Measurements from ENCODE around the gene RNF17.
A peak's percentile ranks its signal among the peaks of the same experiment; 100 is the strongest.

Gene RNF17

DNA sequence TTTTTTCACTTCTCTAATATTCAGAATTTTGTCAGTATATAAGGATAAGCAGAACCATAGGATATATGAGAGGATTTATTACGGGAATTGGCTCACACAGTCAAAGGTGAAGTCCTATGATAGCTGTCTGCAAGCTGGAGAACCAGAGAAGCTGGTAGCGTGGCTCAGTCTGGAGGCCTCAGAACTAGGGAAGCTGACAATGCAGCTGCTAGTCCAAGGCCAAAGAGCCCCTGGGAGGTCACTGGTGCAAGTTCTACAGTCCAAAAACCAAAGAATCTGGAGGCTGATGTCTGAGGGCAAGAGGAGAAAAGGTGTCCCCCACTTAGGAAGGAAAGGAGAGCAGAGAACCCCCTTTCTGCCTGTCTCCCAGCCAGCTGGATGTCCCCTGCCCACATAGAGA, 114.4 kb downstream of the RNF17 start:
- no peak for DNase-seq (ENCODE audit: low read depth)
- no peak for TF ChIP-seq CTCF (IDR thresholded peaks at IDR 0.05; ENCODE audit: insufficient read depth, low read depth, low read length, missing control alignments)
- H3K4me3 ChIP-seq (ENCODE audit: low read depth, low read length), result no peak overlapping the region

GRCh38 chr13:24882665-24883064, 118.7 kb downstream of the RNF17 start:
- TF ChIP-seq CTCF (IDR thresholded peaks at IDR 0.05; ENCODE audit: insufficient read depth, low read depth, low read length, missing control alignments), result no peak
- no peak overlapping the region for H3K4me3 ChIP-seq (ENCODE audit: low read depth, low read length)
- DNase-seq (ENCODE audit: low read depth), result no peak

DNA sequence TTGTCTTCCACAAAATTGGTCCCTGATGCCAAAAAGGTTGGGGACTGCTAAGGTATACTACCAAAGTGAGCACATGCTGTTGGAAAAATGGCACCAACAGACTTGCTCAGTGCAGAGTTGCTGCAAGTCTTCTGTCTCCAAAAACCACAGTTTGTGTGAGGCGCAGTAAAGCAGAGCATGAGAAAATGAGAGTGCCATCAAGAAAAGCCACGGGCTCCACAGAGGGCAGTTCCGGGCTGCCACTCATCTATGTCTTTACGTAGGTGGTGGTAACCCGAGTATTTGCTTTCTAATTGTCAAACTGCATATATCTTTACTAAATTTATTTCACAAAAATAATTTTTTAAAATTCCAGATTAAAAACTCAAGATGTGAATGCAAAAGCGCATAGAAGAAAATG, 123.8 kb downstream of the RNF17 start:
- DNase-seq (ENCODE audit: low read depth), result peak; percentile 63
- H3K4me3 ChIP-seq (ENCODE audit: low read depth, low read length), result no peak overlapping the region
- no peak for TF ChIP-seq CTCF (IDR thresholded peaks at IDR 0.05; ENCODE audit: insufficient read depth, low read depth, low read length, missing control alignments)

DNA sequence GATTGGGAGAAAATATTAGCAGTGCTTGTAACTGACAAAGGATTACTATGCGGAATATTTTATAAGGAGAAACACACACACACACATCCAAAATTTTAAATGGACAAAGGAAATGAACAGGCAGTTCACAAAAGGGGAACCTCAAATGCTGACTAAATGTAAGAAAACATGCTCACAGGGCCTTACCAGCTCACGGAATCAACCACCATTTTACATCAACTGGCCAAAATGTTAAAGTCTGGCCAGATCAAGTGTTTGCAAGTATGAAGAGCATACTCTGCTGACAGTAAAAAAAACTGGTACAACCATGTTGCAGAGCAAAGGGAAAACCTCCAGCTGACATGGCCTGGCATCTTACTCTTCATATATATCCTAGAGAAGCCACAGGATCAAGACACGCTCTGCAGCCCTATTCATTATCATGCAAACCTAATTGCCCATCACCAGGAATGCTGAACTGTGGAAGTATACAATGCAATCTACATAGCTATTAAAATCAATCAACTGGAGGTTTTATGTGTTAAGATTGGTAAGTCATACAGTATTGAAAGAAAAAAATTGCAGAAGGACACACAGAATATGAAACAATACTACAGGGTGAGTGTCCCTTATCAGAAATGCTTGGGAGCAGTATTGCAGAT, 124.4 kb downstream of the RNF17 start:
- no peak for TF ChIP-seq CTCF (IDR thresholded peaks at IDR 0.05; ENCODE audit: insufficient read depth, low read depth, low read length, missing control alignments)
- DNase-seq (ENCODE audit: low read depth), result peak; percentile 60
- no peak overlapping the region for H3K4me3 ChIP-seq (ENCODE audit: low read depth, low read length)

DNA sequence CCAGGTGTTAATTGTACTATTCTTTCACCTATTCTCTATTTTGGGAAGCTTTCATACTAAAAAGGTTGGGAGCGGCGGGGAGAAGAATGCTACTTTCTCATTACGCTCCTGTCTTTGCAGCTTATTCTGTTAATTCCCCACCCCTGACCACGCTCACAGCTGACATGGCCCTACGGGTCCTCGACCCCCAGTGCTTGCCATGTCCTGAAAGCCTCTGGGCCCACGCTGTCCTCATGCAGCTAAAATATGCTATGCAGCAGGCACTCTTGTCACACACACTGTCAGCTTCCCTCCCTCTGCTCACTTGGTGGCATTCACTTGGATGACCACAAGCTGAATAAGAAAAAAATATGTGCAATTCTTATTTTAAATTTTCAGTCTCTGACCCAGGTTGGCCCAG, 126.3 kb downstream of the RNF17 start:
- no peak for TF ChIP-seq CTCF (IDR thresholded peaks at IDR 0.05; ENCODE audit: insufficient read depth, low read depth, low read length, missing control alignments)
- no peak overlapping the region for H3K4me3 ChIP-seq (ENCODE audit: low read depth, low read length)
- DNase-seq (ENCODE audit: low read depth), result no peak

GRCh38 chr13:24891476-24892108, 127.6 kb downstream of the RNF17 start:
- TF ChIP-seq CTCF (IDR thresholded peaks at IDR 0.05; ENCODE audit: insufficient read depth, low read depth, low read length, missing control alignments), result no peak
- no peak overlapping the region for H3K4me3 ChIP-seq (ENCODE audit: low read depth, low read length)
- DNase-seq (ENCODE audit: low read depth), result no peak

DNA sequence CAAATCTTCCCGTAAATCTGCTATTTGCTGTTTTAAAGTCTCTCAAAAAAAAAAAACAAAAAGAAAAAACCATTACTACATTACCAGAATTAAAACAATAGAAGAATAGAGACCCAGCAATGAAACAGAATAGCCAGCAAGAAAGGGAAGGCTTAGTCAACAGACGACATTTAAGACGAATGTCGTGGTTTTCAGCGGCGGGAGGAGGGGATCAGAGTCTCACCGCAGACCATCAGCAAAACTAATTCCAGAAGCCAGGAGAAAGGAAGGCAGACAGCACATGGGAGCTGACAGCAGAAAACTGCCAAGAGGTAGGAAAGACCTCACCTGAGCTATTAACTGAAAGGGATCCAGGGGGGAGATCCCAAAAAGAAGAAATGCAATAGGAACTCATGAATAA, 128.9 kb downstream of the RNF17 start:
- no peak for DNase-seq (ENCODE audit: low read depth)
- no peak overlapping the region for H3K4me3 ChIP-seq (ENCODE audit: low read depth, low read length)
- TF ChIP-seq CTCF (IDR thresholded peaks at IDR 0.05; ENCODE audit: insufficient read depth, low read depth, low read length, missing control alignments), result no peak

Measured in GM12865 (cell line).